ENCODE data around the gene TNFAIP1.

TNFAIP1 gene

GRCh38 chr17:28325211-28325610 lies 10.3 kb upstream of the TNFAIP1 start:
- peak overlapping the region; percentile 56 for H3K27ac ChIP-seq
- TF ChIP-seq ZFX (IDR thresholded peaks at IDR 0.05; ENCODE audit: borderline replicate concordance) (no peak), CTCF (IDR thresholded peaks at IDR 0.05) (no peak)

- H3K27ac ChIP-seq = peak overlapping the region; percentile 56
- TF ChIP-seq CTCF (IDR thresholded peaks at IDR 0.05) = no peak
- TF ChIP-seq ZFX (IDR thresholded peaks at IDR 0.05; ENCODE audit: borderline replicate concordance) = no peak
Measured at GRCh38 chr17:28326114-28326513, 9.4 kb upstream of the TNFAIP1 start.

GRCh38 chr17:28327031-28327607 lies 8.4 kb upstream of the TNFAIP1 start:
- no peak for TF ChIP-seq CTCF (IDR thresholded peaks at IDR 0.05)
- TF ChIP-seq ZFX (IDR thresholded peaks at IDR 0.05; ENCODE audit: borderline replicate concordance) = no peak
- peak overlapping the region; percentile 56 for H3K27ac ChIP-seq

- no peak for TF ChIP-seq ZFX (IDR thresholded peaks at IDR 0.05; ENCODE audit: borderline replicate concordance)
- no peak for TF ChIP-seq CTCF (IDR thresholded peaks at IDR 0.05)
Measured at GRCh38 chr17:28327709-28328108, 7.9 kb upstream of the TNFAIP1 start.

GRCh38 chr17:28328325-28328724 lies 7.2 kb upstream of the TNFAIP1 start:
- no peak for TF ChIP-seq ZFX (IDR thresholded peaks at IDR 0.05; ENCODE audit: borderline replicate concordance)
- TF ChIP-seq CTCF (IDR thresholded peaks at IDR 0.05) = no peak

More at GRCh38 chr17:28327709-28328108, 7.9 kb upstream of the TNFAIP1 start:
- H3K27ac ChIP-seq = peak overlapping the region; percentile 56; the same call in 1 of the 2 replicates

GRCh38 chr17:28330671-28331070 lies 4.9 kb upstream of the TNFAIP1 start:
- TF ChIP-seq CTCF (IDR thresholded peaks at IDR 0.05) (no peak), ZFX (IDR thresholded peaks at IDR 0.05; ENCODE audit: borderline replicate concordance) (no peak)
- no peak overlapping the region for H3K27ac ChIP-seq

More at GRCh38 chr17:28328325-28328724, 7.2 kb upstream of the TNFAIP1 start:
- H3K27ac ChIP-seq = peak overlapping the region; percentile 56; the same call in 1 of the 2 replicates

- TF ChIP-seq CTCF (IDR thresholded peaks at IDR 0.05) (no peak), ZFX (IDR thresholded peaks at IDR 0.05; ENCODE audit: borderline replicate concordance) (no peak)
- no peak overlapping the region for H3K27ac ChIP-seq
Measured at GRCh38 chr17:28331891-28332420, 3.6 kb upstream of the TNFAIP1 start.
